ENCODE results near the gene ARHGAP26. TPM values are rescaled to one million over a fixed set of nuclear protein-coding genes. Genes with fewer than 3 reads are reported as not detected.

The ARHGAP26 gene
- total RNA-seq, 1 donor from 2014 or later = 20.0 TPM

DNA sequence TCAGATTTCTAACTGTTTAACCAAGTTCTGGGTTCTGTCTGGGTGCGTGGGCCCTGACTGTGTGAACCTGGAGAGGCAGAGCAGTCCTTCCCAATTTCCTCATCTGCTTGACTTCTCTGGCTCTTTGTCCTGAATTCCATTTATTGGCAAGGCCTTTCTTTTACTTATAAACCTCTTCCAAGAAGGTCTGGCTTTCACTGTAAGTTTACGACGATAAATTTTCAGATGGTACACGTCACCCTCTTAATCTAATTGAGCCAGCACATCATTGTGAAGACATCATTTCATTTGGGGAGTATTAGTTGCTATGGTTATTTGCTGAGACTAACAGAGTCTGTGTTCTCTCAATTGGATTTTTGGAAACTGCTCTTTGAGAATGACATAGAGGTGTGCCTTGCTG is 92.4 kb downstream of the ARHGAP26 start:
- intact Hi-C loops (cut with micrococcal nuclease) = no loop called here
- H3K27me3 Mint-ChIP-seq (ENCODE audit: insufficient read depth) = no peaks in the 10 kb centered on the region
- H3K4me1 Mint-ChIP-seq (ENCODE audit: low read depth) = peaks cover 30% of the 10 kb centered on the region
- no peak overlapping the region for H3K27ac Mint-ChIP-seq
- H3K4me3 Mint-ChIP-seq = no peak overlapping the region
- H3K9me3 Mint-ChIP-seq = no peaks in the 10 kb centered on the region
- no peaks in the 10 kb centered on the region for H3K36me3 Mint-ChIP-seq (ENCODE audit: low read depth)
- DNase-seq (ENCODE audit: low spot score) = no peak

DNA sequence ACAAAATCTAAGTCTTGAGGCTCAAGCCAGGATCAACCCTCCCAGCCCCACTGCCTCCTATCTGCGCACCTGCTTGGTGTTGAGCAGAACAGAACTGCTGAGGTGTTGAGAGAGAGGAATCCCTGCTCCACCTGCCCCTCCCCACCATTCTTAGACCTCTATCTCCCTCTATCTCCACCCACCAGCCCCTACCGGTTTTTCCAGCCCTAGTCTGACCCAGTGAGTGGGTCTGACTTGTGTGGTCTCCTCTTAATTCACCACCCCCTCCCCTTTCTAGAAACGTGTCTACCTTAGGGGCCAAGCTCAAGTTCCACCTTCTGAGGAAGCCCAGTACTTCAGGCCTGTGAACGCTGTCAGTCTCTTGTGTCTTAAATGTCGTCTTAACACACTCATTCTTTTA is 93.7 kb downstream of the ARHGAP26 start:
- Mint-ChIP-seq H3K4me1 (ENCODE audit: low read depth) (peaks cover 41% of the 10 kb centered on the region), H3K4me3 (no peak overlapping the region), H3K9me3 (no peaks in the 10 kb centered on the region), H3K36me3 (ENCODE audit: low read depth) (no peaks in the 10 kb centered on the region), H3K27ac (no peak overlapping the region), H3K27me3 (ENCODE audit: insufficient read depth) (peaks cover 3% of the 10 kb centered on the region)
- intact Hi-C loops (cut with micrococcal nuclease) = no loop called here
- DNase-seq (ENCODE audit: low spot score) = no peak

DNA sequence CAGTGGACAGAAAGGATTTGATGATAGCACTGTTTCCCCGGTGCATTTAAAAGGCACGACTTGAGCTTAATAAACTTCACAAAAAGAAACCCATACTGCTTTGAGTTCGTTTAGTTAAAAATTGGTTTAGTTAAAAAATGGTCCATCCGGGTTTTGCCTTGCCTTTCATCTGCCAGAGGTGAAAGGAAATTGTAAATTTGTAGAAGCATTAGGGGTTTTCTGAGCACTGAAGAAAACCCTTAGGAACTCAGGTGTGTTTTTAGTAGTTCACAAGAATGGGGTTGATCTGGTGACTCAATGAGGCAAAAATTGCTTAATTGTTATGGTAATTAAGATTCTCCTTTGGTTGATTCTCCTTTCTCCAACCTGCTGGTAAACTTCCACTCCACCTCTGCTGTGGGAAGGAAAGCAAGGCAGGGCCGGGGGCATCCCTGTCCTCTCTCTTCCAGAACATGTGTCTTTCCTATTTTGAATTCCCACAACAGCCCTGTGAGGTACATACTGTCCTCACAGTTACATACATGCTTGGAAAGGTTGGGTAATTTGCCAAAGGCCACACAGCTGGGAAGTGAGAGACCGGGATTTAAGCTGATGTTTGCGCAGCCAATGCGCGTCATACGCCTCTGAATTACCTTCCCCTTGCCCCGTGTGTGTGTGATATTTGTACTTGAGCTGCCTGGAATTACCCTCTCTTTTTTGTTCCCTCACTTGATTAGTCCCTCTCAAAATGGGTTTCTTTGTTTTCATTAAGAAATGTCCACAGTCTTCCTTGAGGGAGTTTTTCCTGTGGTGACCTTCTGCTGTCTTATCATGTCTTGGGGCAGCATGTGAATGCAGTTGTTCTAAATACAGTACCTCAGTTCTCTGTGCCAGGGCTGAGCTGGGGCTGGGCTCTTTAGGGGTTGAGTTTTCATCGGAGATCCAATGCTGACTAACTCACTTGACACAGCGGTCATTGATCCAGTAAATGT is 94.4 kb downstream of the ARHGAP26 start:
- no peak overlapping the region for H3K4me3 Mint-ChIP-seq
- H3K4me1 Mint-ChIP-seq (ENCODE audit: low read depth) = peaks cover 41% of the 10 kb centered on the region
- DNase-seq (ENCODE audit: low spot score) = no peak
- no peak overlapping the region for H3K27ac Mint-ChIP-seq
- peaks cover 3% of the 10 kb centered on the region for H3K27me3 Mint-ChIP-seq (ENCODE audit: insufficient read depth)
- no peaks in the 10 kb centered on the region for H3K36me3 Mint-ChIP-seq (ENCODE audit: low read depth)
- intact Hi-C loops (cut with micrococcal nuclease) = no loop called here
- no peaks in the 10 kb centered on the region for H3K9me3 Mint-ChIP-seq

DNA sequence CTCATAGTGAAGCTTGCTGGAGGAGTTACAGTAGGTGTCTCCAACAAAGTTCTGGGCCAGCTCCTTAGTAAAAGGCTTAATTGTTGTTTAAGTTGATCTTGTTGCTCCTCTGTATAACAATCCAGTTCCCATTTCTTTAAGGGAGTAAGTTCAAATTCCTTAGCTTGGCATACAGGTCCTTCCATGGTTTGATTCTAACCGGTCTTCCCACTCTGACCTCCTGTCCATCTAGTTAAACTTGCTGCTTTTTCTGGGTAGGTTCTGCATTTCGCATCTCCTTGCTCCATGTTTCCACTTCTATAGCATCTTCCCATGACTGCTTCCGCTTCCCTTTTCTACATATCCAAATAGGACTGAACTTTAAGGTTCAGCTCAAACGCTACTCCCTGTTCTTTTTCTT is 95.5 kb downstream of the ARHGAP26 start:
- H3K4me1 Mint-ChIP-seq (ENCODE audit: low read depth) = peaks cover 41% of the 10 kb centered on the region

DNA sequence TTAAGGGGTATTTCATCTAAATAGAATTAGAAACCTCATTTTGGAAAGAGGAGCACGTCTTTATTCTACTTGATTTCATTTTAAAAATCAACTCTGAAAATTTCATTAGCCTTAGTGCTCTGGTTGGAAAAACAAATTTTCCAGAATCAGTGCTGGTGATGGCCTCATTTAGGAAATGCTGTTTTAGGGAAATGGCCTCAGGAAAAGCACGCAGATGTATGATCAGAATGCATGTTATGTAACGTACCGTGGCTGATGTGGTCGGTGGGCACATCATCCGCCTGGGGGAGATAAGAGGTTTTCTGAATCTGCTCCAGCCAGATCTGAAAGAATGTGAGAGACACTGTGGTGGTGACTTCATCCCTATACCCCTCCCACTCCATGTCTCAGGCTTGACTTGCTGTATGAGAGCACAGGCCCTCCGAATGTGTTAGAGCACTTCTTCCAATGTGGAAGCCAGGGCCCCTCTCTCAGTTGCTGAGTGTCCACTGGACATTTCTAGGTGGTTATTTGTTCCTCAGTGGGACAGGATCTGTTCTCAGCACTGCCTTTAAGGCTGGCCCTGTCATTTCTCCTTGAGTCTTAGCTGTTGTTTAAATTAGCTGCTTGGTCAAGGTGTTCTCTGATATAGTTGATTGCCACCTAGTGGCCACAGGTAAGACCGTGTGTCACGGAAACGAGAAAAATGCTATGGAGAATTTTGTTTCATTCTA is 96.5 kb downstream of the ARHGAP26 start:
- DNase-seq (ENCODE audit: low spot score) = peak; percentile 46
- Mint-ChIP-seq H3K4me3 (no peak overlapping the region), H3K27ac (no peak overlapping the region), H3K36me3 (ENCODE audit: low read depth) (no peaks in the 10 kb centered on the region), H3K27me3 (ENCODE audit: insufficient read depth) (peaks cover 3% of the 10 kb centered on the region), H3K9me3 (no peaks in the 10 kb centered on the region), H3K4me1 (ENCODE audit: low read depth) (peaks cover 45% of the 10 kb centered on the region)
- intact Hi-C loops (cut with micrococcal nuclease) = loop anchor here (1.0 to 2.0 kb wide), 9 partner anchors 14 to 153 kb away; partner anchors contain the start of gene ARHGAP26

More for the DNA sequence above, 95.5 kb downstream of the ARHGAP26 start:
- no peaks in the 10 kb centered on the region for H3K36me3 Mint-ChIP-seq (ENCODE audit: low read depth)
- DNase-seq (ENCODE audit: low spot score) = no peak
- intact Hi-C loops (cut with micrococcal nuclease) = loop anchor here (2.0 kb wide), 1 partner anchor 39 kb away; no protein-coding TSS in a partner anchor
- H3K27ac Mint-ChIP-seq = no peak overlapping the region
- no peak overlapping the region for H3K4me3 Mint-ChIP-seq
- no peaks in the 10 kb centered on the region for H3K9me3 Mint-ChIP-seq
- H3K27me3 Mint-ChIP-seq (ENCODE audit: insufficient read depth) = peaks cover 3% of the 10 kb centered on the region

DNA sequence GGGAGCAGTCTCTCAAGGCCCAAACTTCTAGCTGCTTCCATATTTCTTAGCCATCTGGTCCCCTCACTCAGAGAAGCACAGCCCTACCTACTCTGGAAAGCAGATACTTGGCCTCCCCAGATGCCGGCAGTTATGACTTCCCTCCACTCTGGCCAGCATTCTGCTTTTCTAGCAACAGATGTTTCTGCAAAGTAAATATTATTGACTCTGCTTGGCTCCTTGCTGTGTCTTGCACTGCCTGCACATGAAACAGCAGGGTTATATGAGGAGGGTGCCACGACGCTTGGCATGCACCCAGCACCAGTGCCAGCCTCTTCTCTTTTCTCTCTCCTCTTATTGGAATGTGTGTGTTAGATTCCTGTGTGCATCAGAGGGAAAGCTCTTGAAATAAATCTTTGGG is 99.7 kb downstream of the ARHGAP26 start:
- H3K36me3 Mint-ChIP-seq (ENCODE audit: low read depth) = no peaks in the 10 kb centered on the region
- H3K27ac Mint-ChIP-seq = no peak overlapping the region
- H3K4me1 Mint-ChIP-seq (ENCODE audit: low read depth) = peaks cover 34% of the 10 kb centered on the region
- intact Hi-C loops (cut with micrococcal nuclease) = no loop called here
- no peaks in the 10 kb centered on the region for H3K9me3 Mint-ChIP-seq
- peaks cover 3% of the 10 kb centered on the region for H3K27me3 Mint-ChIP-seq (ENCODE audit: insufficient read depth)
- no peak for DNase-seq (ENCODE audit: low spot score)
- H3K4me3 Mint-ChIP-seq = no peak overlapping the region

DNA sequence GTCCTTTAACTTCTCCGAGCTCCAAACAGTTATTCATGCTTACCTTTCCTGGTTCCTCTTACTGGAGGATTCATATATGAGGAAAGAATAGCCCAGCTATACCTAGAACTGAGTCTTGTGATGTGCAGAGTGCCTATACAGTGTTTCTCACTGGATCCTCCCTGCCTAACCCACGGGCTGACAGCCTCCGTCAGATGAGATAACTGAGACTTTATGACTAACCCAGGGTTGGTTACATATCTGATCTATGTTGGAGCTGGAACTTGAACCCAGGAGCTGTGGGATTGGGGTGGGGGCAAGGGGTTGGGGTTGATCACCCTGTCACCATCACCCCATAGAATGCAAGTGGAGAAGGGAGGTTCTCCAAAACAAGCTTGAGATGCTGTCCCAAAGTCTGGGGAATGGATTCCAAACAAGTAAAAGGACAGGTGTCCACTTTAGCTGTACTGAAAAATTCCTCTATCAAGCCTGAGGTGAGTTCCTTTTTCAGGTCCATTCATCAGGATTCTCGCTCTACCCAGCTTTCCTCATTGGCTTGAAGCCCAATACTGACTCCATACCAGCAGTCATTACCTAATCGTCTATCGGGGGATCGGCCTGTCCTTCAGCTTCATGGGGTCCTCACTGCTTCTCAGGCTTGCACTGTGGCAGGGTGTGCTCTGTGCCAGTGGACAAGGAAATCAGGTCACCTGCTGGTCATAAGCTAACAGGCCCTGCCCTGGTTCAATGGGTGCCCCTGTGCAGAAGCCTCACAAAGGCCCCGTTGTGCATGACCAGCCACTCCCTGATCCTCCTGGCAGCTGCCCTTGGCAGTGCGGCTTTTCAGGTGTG is 100.6 kb downstream of the ARHGAP26 start:
- H3K4me3 Mint-ChIP-seq = no peak overlapping the region
- no peak overlapping the region for H3K27ac Mint-ChIP-seq
- intact Hi-C loops (cut with micrococcal nuclease) = no loop called here
- H3K36me3 Mint-ChIP-seq (ENCODE audit: low read depth) = no peaks in the 10 kb centered on the region
- H3K27me3 Mint-ChIP-seq (ENCODE audit: insufficient read depth) = peaks cover 3% of the 10 kb centered on the region
- H3K4me1 Mint-ChIP-seq (ENCODE audit: low read depth) = peaks cover 28% of the 10 kb centered on the region
- DNase-seq (ENCODE audit: low spot score) = no peak
- no peaks in the 10 kb centered on the region for H3K9me3 Mint-ChIP-seq

DNA sequence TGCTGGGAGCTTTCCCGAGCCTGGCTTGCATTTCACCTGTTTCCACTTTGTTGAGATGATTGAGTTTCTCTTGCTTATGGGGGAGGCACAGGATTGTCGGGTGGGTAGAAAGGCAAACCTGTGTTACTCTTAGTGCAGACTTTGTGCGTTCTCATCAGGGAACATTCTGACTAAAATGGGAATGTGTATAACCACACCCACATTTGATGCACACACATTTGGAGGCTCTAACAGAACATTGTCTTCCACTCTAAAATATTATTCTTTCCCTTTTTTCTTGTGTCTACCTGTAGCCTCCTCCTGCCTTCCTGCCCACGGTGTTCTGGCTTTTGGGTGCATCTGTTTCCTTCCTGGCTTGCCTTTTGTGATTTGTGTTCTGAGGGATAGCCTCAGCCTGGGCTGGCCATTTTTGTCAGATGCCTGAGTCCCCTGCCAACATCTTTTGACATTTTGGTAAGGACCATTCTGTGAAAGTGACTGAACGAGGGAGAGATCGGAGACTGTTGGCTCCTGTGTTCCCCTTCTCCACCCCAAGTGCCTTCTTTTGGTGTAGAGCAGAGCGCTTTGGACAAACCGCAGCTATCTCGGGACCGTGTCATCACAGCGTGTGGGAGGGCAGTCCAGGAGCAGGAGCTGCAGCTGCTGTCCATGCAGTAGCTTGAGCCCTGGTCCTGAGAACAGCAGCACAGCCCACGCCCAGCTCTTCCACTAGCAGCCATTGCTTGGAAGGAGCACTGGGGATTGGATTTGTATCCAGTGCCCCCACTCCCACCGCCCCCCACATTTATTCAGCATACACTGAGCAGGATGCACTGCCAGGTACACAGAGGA is 101.4 kb downstream of the ARHGAP26 start:
- Mint-ChIP-seq H3K27ac (no peak overlapping the region), H3K4me3 (no peak overlapping the region), H3K9me3 (no peaks in the 10 kb centered on the region), H3K27me3 (ENCODE audit: insufficient read depth) (peaks cover 3% of the 10 kb centered on the region), H3K36me3 (ENCODE audit: low read depth) (no peaks in the 10 kb centered on the region), H3K4me1 (ENCODE audit: low read depth) (peaks cover 23% of the 10 kb centered on the region)
- intact Hi-C loops (cut with micrococcal nuclease) = no loop called here
- no peak for DNase-seq (ENCODE audit: low spot score)

DNA sequence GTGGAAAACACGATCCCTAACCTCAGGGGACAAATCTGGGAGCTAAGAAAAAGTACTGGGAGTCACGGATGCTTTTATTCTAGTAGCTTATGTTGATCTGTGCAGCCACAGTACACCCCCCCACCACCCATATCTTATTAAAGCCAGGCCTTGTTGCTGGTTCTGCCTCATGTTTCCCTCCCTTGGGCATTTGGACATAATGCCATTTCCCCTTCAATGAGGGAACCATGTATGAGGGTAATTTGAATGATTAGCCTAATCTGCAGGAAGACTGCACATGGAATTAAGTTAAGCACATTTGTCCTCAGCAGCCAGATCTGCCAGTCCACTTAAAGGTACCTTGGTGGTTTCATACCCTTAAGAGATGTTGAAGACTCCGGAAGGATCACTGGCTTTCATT is 102.0 kb downstream of the ARHGAP26 start:
- DNase-seq (ENCODE audit: low spot score) = no peak
- H3K36me3 Mint-ChIP-seq (ENCODE audit: low read depth) = no peaks in the 10 kb centered on the region
- H3K27ac Mint-ChIP-seq = no peak overlapping the region
- peaks cover 3% of the 10 kb centered on the region for H3K27me3 Mint-ChIP-seq (ENCODE audit: insufficient read depth)
- intact Hi-C loops (cut with micrococcal nuclease) = no loop called here
- peaks cover 16% of the 10 kb centered on the region for H3K4me1 Mint-ChIP-seq (ENCODE audit: low read depth)
- H3K4me3 Mint-ChIP-seq = no peak overlapping the region
- no peaks in the 10 kb centered on the region for H3K9me3 Mint-ChIP-seq

DNA sequence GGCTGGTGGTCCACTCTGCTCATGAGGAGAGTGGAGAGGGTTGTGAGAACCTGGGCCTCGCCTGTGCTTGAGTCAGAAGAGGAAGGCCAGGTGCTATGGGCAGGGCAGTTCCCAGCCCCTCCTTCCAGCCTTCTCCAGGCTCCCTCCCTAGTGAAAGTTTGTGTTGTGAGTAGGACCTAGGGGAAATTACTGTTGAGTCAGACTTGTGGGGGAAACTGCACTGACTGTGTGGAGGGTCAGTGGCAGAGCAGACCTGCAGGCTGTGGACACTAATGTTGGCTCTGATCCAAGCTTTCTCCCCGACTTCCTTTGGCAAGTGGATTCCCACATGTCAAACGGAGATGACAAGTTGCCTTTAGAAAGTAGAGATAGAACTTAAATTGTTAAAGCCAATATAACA is 102.6 kb downstream of the ARHGAP26 start:
- Mint-ChIP-seq H3K4me1 (ENCODE audit: low read depth) (peaks cover 13% of the 10 kb centered on the region), H3K27ac (no peak overlapping the region), H3K27me3 (ENCODE audit: insufficient read depth) (peaks cover 3% of the 10 kb centered on the region), H3K36me3 (ENCODE audit: low read depth) (no peaks in the 10 kb centered on the region), H3K9me3 (no peaks in the 10 kb centered on the region), H3K4me3 (no peak overlapping the region)
- no peak for DNase-seq (ENCODE audit: low spot score)
- intact Hi-C loops (cut with micrococcal nuclease) = no loop called here

DNA sequence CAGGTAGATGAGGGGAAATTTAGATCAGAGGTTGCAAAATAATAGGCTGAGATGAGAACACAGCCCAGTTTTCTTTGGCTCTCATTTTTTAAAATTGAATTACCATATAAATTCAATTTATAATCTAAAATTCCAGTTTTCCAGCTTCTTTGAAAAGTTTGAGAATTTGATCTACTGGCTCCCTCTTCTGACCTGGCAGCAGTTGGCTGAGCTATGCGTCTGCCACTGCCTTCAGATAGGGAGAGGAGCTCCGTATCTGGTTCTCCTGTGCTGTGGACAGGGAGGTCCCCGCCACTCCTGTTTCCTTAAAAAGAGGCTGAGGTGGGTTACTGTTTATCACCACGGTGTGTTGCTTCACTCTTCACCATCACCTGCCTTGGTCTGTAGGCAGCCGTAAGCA is 103.7 kb downstream of the ARHGAP26 start:
- Mint-ChIP-seq H3K4me1 (ENCODE audit: low read depth) (peaks cover 4% of the 10 kb centered on the region), H3K27me3 (ENCODE audit: insufficient read depth) (no peaks in the 10 kb centered on the region), H3K27ac (no peak overlapping the region), H3K4me3 (no peak overlapping the region), H3K36me3 (ENCODE audit: low read depth) (no peaks in the 10 kb centered on the region), H3K9me3 (no peaks in the 10 kb centered on the region)
- no peak for DNase-seq (ENCODE audit: low spot score)
- intact Hi-C loops (cut with micrococcal nuclease) = no loop called here

DNA sequence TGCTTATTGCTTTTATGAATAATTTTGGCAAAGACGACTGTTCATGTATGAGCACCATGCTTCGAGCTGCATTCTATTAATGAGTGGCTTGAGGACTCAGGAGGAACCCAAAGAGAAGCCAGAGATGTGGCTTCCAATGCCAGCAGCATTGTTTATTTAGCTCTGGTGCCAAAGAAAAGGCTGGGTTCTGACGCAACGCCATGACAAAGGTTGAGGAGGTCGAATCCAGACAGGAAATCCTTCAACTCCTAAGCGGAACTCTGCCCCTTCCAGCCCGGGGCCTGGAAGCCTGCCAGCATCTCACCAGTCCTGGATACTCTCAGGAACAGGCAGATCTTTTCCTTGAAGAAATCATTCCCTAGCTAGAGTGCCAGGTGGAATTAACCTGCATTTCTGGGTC is 104.4 kb downstream of the ARHGAP26 start:
- H3K27me3 Mint-ChIP-seq (ENCODE audit: insufficient read depth) = no peaks in the 10 kb centered on the region
- H3K4me3 Mint-ChIP-seq = no peak overlapping the region
- no peak overlapping the region for H3K27ac Mint-ChIP-seq
- intact Hi-C loops (cut with micrococcal nuclease) = no loop called here
- no peaks in the 10 kb centered on the region for H3K9me3 Mint-ChIP-seq
- no peak for DNase-seq (ENCODE audit: low spot score)
- peaks cover 4% of the 10 kb centered on the region for H3K4me1 Mint-ChIP-seq (ENCODE audit: low read depth)
- no peaks in the 10 kb centered on the region for H3K36me3 Mint-ChIP-seq (ENCODE audit: low read depth)

Measured in activated T-helper 1 cell treated with anti-CD3 and anti-CD28 coated beads, Interleukin-12 subunit alpha, Interleukin-12 subunit beta, Interleukin-2, Interleukin-4 antibody, amounts not matched to agents 30 ng/mL and 10 ng/mL and 1 ng/mL, durations not matched to agents 14 hours and 24 hours and 36 hours (primary cell).